Esophagus muscularis mucosa (tissue), 4 donors: ENCODE measurements around the gene TF. TPM values are rescaled to one million over a fixed set of nuclear protein-coding genes. Genes with fewer than 3 reads are reported as not detected.
A peak's percentile ranks its signal among the peaks of the same experiment; 100 is the strongest.

ENCODE experiments used
- DNase-seq: peaks from one replicate; pipeline ENCODE4 v3.0.0-alpha.2; 2017; ENCODE audit errors: extremely low spot score
- H3K27ac ChIP-seq, 4 donors: fragments of 200-600 bp; sonication (generic); replicated peaks in 1 of 4; 1 replicate in 3 of 4; 2 replicates in 1 of 4; pipeline ENCODE4 v1.5.1; 2016 to 2019; ENCODE audit warnings: mild to moderate bottlenecking in 1 of 4
- H3K27me3 ChIP-seq, 4 donors: fragments of 200-600 bp; sonication (generic); one replicate each; pipeline versions ENCODE4 v1.5.1 to v1.6.0; 2016 to 2019
- H3K36me3 ChIP-seq, 4 donors: fragments of 200-600 bp; sonication (generic); one replicate each; pipeline ENCODE4 v1.5.1; 2016 to 2019
- H3K4me1 ChIP-seq, 4 donors: fragments of 200-600 bp; sonication (generic); one replicate each; pipeline ENCODE4 v1.5.1; 2016 to 2019
- H3K4me3 ChIP-seq, 4 donors: fragments of 200-600 bp; sonication (generic); 1 replicate in 2 of 4; 2 replicates in 2 of 4; pipeline ENCODE4 v1.5.1; 2016 to 2019; ENCODE audit warnings: mild to moderate bottlenecking in 4 of 4, moderate library complexity in 1 of 4
- H3K9me3 ChIP-seq, 4 donors: fragments of 200-600 bp; sonication (generic); 1 replicate in 3 of 4; 2 replicates in 1 of 4; pipeline ENCODE4 v1.5.1; 2016 to 2019
- EP300 ChIP-seq: sonication (generic); formaldehyde crosslinking; IDR thresholded peaks from one replicate; pipeline ENCODE4 v1.6.1; 2017; ENCODE audit warnings: antibody characterized with exemption
- POLR2A ChIP-seq: fragments of 450-650 bp; IDR thresholded peaks from one replicate; pipeline ENCODE4 v1.6.1; 2017; ENCODE audit warnings: antibody characterized with exemption, moderate library complexity, mild to moderate bottlenecking, low read depth
- POLR2AphosphoS5 ChIP-seq, 2 donors: sonication (generic); formaldehyde crosslinking; IDR thresholded peaks; one replicate each; pipeline ENCODE4 v1.6.1; 2017; ENCODE audit warnings: antibody characterized with exemption in 2 of 2
- WGBS: methylation state at CpG from one replicate; pipeline ENCODE4 v1.1.5; 2018; 5-methylcytosine and 5-hydroxymethylcytosine counted together
- intact Hi-C: fragments of 100-400 bp; cut with DNase I; formaldehyde crosslinking; loops from one replicate; pipeline ENCODE4 v1.15.1; 2023
- total RNA-seq, 4 donors: library from RNA; depleted of rRNA; stranded (reverse); fragments of >200 nt; gene quantifications; one replicate each; pipeline versions ENCODE4 v1.1.0 to v1.2.1, GENCODE V29; 2016
- TF ChIP-seq, protein P1 (sequence below), 3 experiments: fragments of 200-600 bp in 2 of 3; fragments of 450-650 bp in 1 of 3; sonication (generic) in 2 of 3; IDR thresholded peaks; one replicate each; pipeline ENCODE4 v1.5.1; 2017 to 2019; ENCODE audit warnings: antibody characterized with exemption in 3 of 3, mild to moderate bottlenecking in 2 of 3, moderate library complexity in 1 of 3

Gene TF
- total RNA-seq, 4 donors from 2014 or later: under 0.01 to 3.1 (median 0.28) TPM

DNA sequence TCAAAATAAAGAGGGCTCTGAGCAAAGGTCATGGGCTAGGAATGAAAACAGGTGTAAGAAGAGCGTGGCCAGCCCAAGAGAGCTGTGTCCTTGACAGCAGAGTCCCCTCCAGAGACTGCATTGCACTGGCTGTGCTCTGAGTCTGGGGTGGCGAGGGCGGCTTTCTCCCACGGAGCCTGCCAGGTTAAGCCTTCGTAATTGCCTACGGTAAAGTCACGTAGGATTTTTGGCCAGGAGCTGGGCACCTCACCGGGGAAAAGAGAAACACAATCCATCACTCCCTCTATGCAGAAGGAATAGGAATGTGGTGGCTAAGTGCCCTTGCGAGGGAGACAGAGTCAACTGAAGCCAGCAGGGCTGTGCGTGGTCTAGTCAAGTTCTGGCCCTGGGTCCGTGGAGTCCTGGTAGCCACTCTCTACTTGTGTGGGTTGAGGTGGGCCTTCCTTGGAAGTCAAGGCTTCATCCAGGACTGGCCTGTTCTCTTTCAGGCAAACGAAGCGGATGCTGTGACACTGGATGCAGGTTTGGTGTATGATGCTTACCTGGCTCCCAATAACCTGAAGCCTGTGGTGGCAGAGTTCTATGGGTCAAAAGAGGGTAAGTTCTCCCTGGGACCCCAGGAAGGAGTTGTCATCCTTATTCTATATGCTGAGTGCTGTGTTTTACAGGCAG lies 7.0 kb downstream of the TF start:
- H3K36me3 ChIP-seq: no peaks in the 10 kb centered on the region

GRCh38 chr3:133753779-133754164 lies 7.6 kb downstream of the TF start:
- H3K4me3 ChIP-seq: no peak overlapping the region
- intact Hi-C loops: no loop called here
- H3K4me1 ChIP-seq: peaks cover 0 to 6% (median 0%) of the 10 kb centered on the region in 4 donors
- no peaks in the 10 kb centered on the region for H3K27me3 ChIP-seq
- H3K9me3 ChIP-seq: no peaks in the 10 kb centered on the region
- no peak overlapping the region for H3K27ac ChIP-seq
- no peak for DNase-seq
- 100% methylated on average over 1 of the region's 1 CpG for whole genome bisulfite sequencing
- TF ChIP-seq POLR2A (no peak), POLR2AphosphoS5 (IDR thresholded peaks at IDR 0.05) (no peak), EP300 (no peak)
- TF ChIP-seq, protein P1, sequence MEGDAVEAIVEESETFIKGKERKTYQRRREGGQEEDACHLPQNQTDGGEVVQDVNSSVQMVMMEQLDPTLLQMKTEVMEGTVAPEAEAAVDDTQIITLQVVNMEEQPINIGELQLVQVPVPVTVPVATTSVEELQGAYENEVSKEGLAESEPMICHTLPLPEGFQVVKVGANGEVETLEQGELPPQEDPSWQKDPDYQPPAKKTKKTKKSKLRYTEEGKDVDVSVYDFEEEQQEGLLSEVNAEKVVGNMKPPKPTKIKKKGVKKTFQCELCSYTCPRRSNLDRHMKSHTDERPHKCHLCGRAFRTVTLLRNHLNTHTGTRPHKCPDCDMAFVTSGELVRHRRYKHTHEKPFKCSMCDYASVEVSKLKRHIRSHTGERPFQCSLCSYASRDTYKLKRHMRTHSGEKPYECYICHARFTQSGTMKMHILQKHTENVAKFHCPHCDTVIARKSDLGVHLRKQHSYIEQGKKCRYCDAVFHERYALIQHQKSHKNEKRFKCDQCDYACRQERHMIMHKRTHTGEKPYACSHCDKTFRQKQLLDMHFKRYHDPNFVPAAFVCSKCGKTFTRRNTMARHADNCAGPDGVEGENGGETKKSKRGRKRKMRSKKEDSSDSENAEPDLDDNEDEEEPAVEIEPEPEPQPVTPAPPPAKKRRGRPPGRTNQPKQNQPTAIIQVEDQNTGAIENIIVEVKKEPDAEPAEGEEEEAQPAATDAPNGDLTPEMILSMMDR (IDR thresholded peaks at IDR 0.05): no peak
- H3K36me3 ChIP-seq: no peaks in the 10 kb centered on the region

More for the DNA sequence above, 7.0 kb downstream of the TF start:
- peak; percentile 70 for DNase-seq
- WGBS: 89% methylated on average over 13 of the region's 13 CpGs
- Histone ChIP-seq H3K4me3 (no peak overlapping the region), H3K27ac (no peak overlapping the region), H3K4me1 (peaks cover 0 to 6% (median 0%) of the 10 kb centered on the region in 4 donors), H3K9me3 (no peaks in the 10 kb centered on the region), H3K27me3 (no peaks in the 10 kb centered on the region)
- intact Hi-C loops: no loop called here
- no peak for TF ChIP-seq POLR2AphosphoS5 (IDR thresholded peaks at IDR 0.05)
- TF ChIP-seq POLR2A: no peak
- TF ChIP-seq EP300: no peak
- TF ChIP-seq, protein P1 (IDR thresholded peaks at IDR 0.05): no peak

DNA sequence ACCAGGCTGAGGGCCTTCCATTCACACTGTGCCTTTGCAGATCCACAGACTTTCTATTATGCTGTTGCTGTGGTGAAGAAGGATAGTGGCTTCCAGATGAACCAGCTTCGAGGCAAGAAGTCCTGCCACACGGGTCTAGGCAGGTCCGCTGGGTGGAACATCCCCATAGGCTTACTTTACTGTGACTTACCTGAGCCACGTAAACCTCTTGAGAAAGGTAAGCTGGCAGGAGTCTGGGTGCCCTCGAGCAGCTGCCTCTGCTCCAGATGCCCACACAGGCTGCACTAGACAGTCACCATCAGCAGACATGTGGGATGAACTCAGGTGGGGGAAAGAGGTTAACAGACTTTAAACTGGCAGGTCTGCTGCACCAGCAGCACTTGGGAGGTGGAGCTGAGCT lies 8.3 kb downstream of the TF start:
- no peaks in the 10 kb centered on the region for H3K27me3 ChIP-seq
- intact Hi-C loops: no loop called here
- TF ChIP-seq EP300 (no peak), POLR2A (no peak), POLR2AphosphoS5 (IDR thresholded peaks at IDR 0.05) (no peak)
- TF ChIP-seq, protein P1 (IDR thresholded peaks at IDR 0.05): no peak
- peak; percentile 70 for DNase-seq
- peaks cover 0 to 6% (median 0%) of the 10 kb centered on the region in 4 donors for H3K4me1 ChIP-seq
- 93% methylated on average over 5 of the region's 5 CpGs for WGBS
- H3K36me3 ChIP-seq: no peaks in the 10 kb centered on the region
- no peaks in the 10 kb centered on the region for H3K9me3 ChIP-seq
- H3K27ac ChIP-seq: no peak overlapping the region
- no peak overlapping the region for H3K4me3 ChIP-seq

DNA sequence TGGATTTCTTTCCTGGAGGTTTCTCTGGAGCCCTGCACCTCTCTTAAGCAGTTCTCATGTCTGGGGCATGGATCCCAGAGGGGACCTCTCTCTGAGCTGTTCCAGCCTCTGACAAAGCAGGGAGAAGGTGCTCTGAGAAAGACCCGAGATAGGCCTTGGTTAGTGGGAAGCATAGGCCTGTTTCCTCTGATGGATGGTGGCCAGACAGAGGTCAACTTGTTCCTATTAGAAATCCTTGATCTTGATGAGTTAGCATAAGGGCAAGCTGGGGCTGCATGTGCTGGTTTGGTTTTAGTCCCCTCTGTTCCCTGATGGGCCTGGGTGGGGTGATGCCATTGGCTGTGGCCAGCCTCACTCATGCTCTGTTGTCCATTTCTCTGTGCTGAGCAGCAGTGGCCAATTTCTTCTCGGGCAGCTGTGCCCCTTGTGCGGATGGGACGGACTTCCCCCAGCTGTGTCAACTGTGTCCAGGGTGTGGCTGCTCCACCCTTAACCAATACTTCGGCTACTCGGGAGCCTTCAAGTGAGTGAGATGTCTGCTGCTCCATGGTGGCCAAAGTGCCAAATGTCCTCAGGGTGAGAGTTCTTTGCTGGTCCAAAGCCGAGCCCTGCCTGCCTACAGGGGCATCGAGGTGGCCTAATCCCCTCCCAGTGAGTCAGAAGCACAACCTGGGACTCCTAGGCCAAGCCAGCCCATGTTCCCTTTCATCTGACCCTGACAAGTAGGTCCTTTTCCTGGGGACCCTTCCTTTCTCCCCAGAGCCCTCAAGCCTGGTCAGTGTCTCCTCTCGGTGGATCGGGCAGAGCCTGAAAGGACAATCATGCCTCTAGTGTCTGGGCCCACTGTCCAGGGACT lies 9.0 kb downstream of the TF start:
- Histone ChIP-seq H3K4me1 (peaks cover 0 to 3% (median 0%) of the 10 kb centered on the region in 4 donors), H3K36me3 (no peaks in the 10 kb centered on the region), H3K9me3 (no peaks in the 10 kb centered on the region), H3K4me3 (no peak overlapping the region), H3K27ac (no peak overlapping the region), H3K27me3 (no peaks in the 10 kb centered on the region)
- 82% methylated on average over 6 of the region's 10 CpGs for WGBS
- TF ChIP-seq POLR2A: no peak
- TF ChIP-seq, protein P1 (IDR thresholded peaks at IDR 0.05): no peak
- no peak for TF ChIP-seq EP300
- no peak for TF ChIP-seq POLR2AphosphoS5 (IDR thresholded peaks at IDR 0.05)
- intact Hi-C loops: no loop called here
- DNase-seq: peak; percentile 86
